HG02970 (cell line): Measurements from ENCODE around the gene ATP13A4.

ENCODE experiments used
- ATAC-seq: cut with Tn5 transposase; IDR thresholded peaks from one replicate; pipeline ENCODE4 v1.9.1; 2021; ENCODE audit warnings: mild to moderate bottlenecking, moderate library complexity, moderate number of reproducible peaks; ENCODE audit not compliant: unreplicated experiment, low FRiP score

The ATP13A4 gene

GRCh38 chr3:193554811-193555210 lies at the start of gene ATP13A4:
TSS of gene ATP13A4 (minus strand) at chr3:193554895. CDS start at chr3:193554799, 96 bp downstream.
- ATAC-seq, result no peak

- ATAC-seq, result no peak
Measured at GRCh38 chr3:193599393-193599792, 44.7 kb upstream of the ATP13A4 start.

- no peak for ATAC-seq
Measured at GRCh38 chr3:193598202-193598601, 43.5 kb upstream of the ATP13A4 start.

- no peak for ATAC-seq
Measured at GRCh38 chr3:193595939-193596487, 41.3 kb upstream of the ATP13A4 start.

- no peak for ATAC-seq
Measured at GRCh38 chr3:193594946-193595689, 40.4 kb upstream of the ATP13A4 start.

GRCh38 chr3:193593668-193594030 lies 39.0 kb upstream of the ATP13A4 start:
- ATAC-seq, result no peak

- ATAC-seq, result peak; percentile 98
Measured at GRCh38 chr3:193592841-193593667, 38.4 kb upstream of the ATP13A4 start, which contains the start of gene OPA1. TSS of gene OPA1 (plus strand) at chr3:193593208. CDS start at chr3:193593378, 170 bp downstream.

GRCh38 chr3:193590088-193590856 lies 35.6 kb upstream of the ATP13A4 start:
- ATAC-seq, result no peak

- no peak for ATAC-seq
Measured at GRCh38 chr3:193589616-193590015, 34.9 kb upstream of the ATP13A4 start.

GRCh38 chr3:193589129-193589528 lies 34.4 kb upstream of the ATP13A4 start:
- no peak for ATAC-seq

GRCh38 chr3:193586526-193586925 lies 31.8 kb upstream of the ATP13A4 start:
- no peak for ATAC-seq

- no peak for ATAC-seq
Measured at GRCh38 chr3:193585530-193585929, 30.8 kb upstream of the ATP13A4 start.

GRCh38 chr3:193574488-193575070 lies 19.9 kb upstream of the ATP13A4 start:
- no peak for ATAC-seq

GRCh38 chr3:193573403-193574191 lies 18.9 kb upstream of the ATP13A4 start:
- ATAC-seq, result no peak

GRCh38 chr3:193572426-193572908 lies 17.8 kb upstream of the ATP13A4 start:
- ATAC-seq, result peak; percentile 80

GRCh38 chr3:193569119-193569518 lies 14.4 kb upstream of the ATP13A4 start:
- ATAC-seq, result no peak

- ATAC-seq, result no peak
Measured at GRCh38 chr3:193564012-193564411, 9.3 kb upstream of the ATP13A4 start.

- no peak for ATAC-seq
Measured at GRCh38 chr3:193563426-193563825, 8.7 kb upstream of the ATP13A4 start.

GRCh38 chr3:193560870-193561269 lies 6.2 kb upstream of the ATP13A4 start:
- no peak for ATAC-seq
